GM21423 (cell line): ENCODE data around the gene TEX101.
"Not testable (repeated sequence)": the region's sequence is repeated elsewhere in the genome, so short reads cannot be mapped to it uniquely, and the experiment has no call there.

ENCODE experiments used
- ATAC-seq: cut with Tn5 transposase; IDR thresholded peaks from one replicate; pipeline ENCODE4 v1.9.1; 2021; ENCODE audit warnings: mild to moderate bottlenecking, moderate library complexity; ENCODE audit not compliant: unreplicated experiment

The TEX101 gene

GRCh38 chr19:43416951-43417623 is 2.4 kb downstream of the TEX101 start:
- no peak for ATAC-seq

GRCh38 chr19:43420954-43421353 is 6.3 kb downstream of the TEX101 start:
- ATAC-seq = no peak

- ATAC-seq = no peak
These were observed 7.5 kb downstream of the TEX101 start for GRCh38 chr19:43422000-43422688.

GRCh38 chr19:43422689-43423066 is 8.0 kb downstream of the TEX101 start:
- ATAC-seq = no peak

- ATAC-seq = no peak
These were observed 9.1 kb downstream of the TEX101 start for GRCh38 chr19:43423779-43424178.

- ATAC-seq = no peak
These were observed 11.1 kb downstream of the TEX101 start for GRCh38 chr19:43425567-43426392.

GRCh38 chr19:43429395-43429794 is 14.7 kb downstream of the TEX101 start:
- no peak for ATAC-seq

- no peak for ATAC-seq
These were observed 15.5 kb downstream of the TEX101 start for GRCh38 chr19:43430142-43430710.

- no peak for ATAC-seq
These were observed 16.3 kb downstream of the TEX101 start for GRCh38 chr19:43430976-43431375.

DNA sequence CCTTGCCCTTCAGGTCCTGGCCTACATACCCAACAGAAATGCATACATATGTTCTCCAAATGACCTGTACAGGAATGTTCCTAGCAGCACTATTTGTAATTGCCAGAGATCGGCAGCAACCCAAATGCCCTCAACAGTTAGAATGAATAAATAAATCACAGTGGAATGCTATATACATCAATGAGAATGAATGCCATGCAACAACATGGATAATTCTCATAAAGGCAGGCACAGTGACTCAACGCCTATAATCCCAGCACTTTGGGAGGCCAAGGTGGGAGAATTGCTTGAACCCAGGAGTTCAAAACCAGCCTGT is 18.6 kb downstream of the TEX101 start:
- no peak for ATAC-seq

DNA sequence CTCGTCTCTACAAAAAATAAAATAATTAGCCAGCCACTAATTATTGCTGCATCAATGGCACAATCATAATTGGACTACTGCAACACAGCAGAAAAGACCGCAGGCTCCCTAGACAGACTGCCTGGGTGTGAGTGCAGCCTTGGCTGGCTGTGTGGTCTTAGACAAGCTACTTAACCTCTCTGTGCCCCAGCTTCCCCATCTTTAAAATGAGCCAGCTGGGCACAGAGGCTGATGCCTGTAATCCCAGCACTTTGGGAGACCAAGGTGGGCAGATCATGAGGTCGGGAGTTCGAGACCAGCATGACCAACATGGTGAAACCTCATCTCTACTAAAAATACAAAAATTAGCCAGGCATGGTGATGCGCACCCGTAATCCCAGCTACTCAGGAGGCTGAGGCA is 19.0 kb downstream of the TEX101 start:
- ATAC-seq = no peak

DNA sequence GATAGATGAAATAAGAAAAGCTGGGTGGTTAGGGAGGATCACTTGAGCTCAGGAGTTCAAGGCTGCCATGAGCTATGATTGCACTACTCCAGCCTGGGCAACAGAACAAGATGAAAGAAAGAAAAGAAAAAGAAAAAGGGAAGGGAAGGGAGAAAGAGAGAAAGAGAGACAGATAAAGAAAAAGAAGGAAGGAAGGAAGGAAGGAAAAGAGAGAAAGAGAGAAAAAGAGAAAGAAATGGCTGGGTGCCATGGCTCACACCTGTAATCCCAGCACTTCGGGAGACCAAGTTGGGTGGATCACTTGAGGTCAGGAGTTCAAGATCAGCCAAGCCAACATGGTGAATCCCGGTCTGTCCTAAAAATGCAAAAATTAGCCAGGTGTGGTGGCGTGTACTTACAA is 21.1 kb downstream of the TEX101 start:
- ATAC-seq = no peak

DNA sequence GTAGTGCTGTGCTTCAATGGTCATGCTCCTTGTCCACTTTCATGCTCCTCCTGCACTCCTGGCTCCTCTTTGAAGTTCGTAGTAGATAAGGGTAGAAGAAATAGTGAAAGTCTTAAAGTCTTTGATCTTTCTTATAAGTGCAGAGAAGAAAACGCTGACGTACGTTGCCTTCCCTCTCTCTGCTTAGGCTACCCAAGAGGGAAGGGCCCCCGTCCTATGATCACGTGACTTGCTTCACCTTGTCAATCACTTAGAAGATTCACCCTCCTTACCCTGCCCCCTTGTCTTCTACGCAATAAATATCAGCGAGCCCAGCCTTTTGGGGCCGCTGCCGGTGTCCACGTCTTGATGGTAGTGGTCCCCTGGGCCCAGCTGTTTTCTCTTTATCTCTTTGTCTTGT is 22.6 kb downstream of the TEX101 start:
- not testable (repeated sequence) for ATAC-seq

DNA sequence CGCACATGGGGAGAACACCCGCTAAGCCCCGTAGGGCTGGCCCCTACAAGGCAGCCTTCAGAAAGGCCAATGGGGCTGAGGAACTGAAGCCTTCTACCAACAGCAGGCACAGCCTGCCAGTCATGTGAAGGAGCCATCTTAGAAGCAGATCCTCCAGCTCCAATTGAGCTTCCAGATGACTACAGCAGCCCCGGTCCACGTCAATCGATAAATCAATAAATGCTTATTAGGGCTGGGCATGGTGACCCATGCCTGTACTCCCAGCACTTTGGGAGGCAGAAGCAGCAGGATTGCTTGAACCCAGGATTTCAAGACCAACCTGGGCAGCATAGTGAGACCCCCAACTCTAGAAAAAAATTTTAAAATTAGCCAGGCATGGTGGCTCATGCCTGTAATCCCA is 23.0 kb downstream of the TEX101 start:
- ATAC-seq = no peak

DNA sequence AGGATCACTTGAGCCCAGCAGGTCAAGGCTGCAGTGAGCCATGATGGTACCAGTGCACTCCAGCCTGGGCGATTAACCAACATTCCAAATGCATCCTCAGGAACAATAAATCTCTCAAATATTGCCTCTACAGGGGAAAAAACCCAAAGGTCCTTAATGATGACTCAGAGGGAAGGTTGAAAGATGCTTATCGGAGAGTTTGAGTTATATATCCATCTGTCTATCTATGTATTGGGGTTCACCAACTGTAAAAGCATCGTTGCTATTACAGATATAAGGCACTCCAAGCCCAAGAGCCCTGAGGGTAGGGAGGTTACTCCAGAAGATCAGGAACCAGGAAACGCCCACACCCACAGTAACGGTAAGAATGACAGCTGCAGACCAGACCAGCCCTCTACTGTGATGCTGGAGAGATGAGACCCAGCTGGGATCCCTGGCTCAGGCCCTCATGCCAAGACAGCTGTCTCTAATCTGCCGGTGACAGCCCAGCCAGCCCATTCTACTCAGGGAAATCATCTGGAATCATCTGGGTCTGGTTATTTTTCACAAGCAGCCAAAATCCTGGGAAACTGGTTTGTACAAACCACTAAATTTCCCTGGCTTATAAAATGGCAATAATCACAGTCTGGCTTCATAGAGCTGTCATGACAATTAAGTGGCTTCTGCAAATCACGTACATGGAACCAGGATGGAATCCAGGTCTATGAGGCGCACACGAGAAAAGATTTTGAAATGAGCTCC is 23.8 kb downstream of the TEX101 start:
- no peak for ATAC-seq

DNA sequence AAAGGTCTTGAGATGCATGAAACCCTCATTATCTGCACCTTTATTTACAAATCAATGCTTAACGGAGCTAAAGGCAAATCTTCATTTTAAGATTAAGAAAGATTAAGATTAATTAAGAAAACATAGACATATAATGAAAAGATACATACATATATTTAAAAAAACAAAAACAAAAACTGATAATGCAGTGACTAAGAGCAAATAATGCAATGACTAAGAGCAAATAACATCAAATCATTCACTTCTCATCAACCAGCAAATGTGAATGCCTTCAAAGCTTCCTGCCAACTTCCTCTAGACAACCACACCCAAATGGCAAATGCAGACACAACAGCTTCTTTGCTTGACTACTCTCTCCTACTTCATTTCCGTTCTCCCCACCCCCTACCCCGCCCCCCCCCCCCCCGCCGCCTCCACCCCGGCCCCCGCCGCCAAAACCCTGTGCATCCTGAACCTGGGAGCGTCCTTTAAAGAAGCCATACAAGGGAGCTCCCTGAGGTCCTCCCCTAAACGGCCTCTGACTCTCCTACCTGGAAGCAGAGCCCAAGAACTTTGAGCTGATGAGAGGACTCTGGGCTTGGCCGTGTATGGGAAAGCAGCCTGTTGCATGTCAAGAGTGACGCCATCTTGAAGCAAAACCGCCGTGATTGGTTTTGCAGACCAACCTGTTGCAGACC is 24.5 kb downstream of the TEX101 start:
- ATAC-seq = no peak

DNA sequence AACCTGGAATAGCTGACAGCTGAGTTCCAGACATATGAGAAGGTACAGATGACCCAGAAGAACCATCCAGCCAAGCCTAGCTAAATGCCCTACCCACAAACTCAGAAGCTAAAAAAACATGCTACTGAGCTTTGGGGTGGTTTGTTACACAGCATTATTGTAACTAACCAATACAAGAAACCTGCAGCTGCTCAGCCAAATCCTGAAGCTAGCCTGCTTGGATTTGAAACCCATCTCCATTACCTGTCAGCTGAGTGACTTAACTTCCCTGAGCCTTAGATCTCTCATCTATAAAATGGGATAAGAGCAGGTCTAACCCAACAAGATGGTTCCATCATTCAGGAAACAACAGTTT is 25.0 kb downstream of the TEX101 start:
- no peak for ATAC-seq

DNA sequence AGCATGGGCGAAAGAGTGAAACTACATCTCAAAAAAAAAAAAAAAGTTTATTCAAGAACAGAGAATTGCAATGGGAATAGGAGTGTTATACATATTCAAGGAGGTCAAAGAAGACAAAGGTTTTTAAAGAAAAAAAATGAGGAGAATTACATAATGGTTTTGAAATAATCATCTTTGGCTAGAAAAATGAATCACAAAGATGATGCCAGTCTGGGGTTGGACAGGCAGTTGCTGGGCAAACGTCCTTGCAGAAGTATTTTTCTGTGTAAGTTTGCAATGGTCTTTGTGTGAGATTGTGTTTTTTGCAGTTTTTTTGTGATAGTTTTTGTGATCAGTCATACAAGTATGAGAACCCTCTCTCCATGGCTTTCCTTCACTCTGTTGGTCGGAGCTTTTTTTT is 27.0 kb downstream of the TEX101 start:
- ATAC-seq = no peak

- ATAC-seq = not testable (repeated sequence)
These were observed 29.4 kb downstream of the TEX101 start for GRCh38 chr19:43444091-43444490.

GRCh38 chr19:43444531-43445287 is 30.0 kb downstream of the TEX101 start:
- no peak for ATAC-seq
